Neural cell (in vitro differentiated cells): Measurements from ENCODE around the gene RASL12. TPM values are rescaled to one million over a fixed set of nuclear protein-coding genes. Genes with fewer than 3 reads are reported as not detected.

Experiments used
- H2AFZ ChIP-seq: fragments of 200-600, 300-800 bp; sonication (generic), shearing (Covaris generic); 2 replicates; pipeline ENCODE4 v1.6.0; 2014; ENCODE audit warnings: low read depth, mild to moderate bottlenecking, antibody characterized with exemption, low read length, moderate library complexity
- H3F3A ChIP-seq: fragments of 200-600 bp; shearing (Covaris generic); 2 replicates; pipeline ENCODE4 v1.6.1; 2016; ENCODE audit warnings: mild to moderate bottlenecking, moderate library complexity, mixed read lengths, antibody characterized with exemption, low read length; ENCODE audit not compliant: insufficient read depth, poor library complexity, severe bottlenecking
- H3K27ac ChIP-seq: fragments of 200-600, 300-800 bp; sonication (generic), shearing (Covaris generic); 2 replicates; pipeline ENCODE4 v1.5.1; 2014; ENCODE audit warnings: mild to moderate bottlenecking, low read length, moderate library complexity
- H3K27me3 ChIP-seq: fragments of 300-800, 200-600 bp; sonication (generic), shearing (Covaris generic); 2 replicates; pipeline ENCODE4 v1.6.0; 2014; ENCODE audit warnings: mild to moderate bottlenecking, low read depth, low read length, moderate library complexity; ENCODE audit not compliant: insufficient read depth
- H3K36me3 ChIP-seq: fragments of 300-800, 200-600 bp; sonication (generic), shearing (Covaris generic); 2 replicates; pipeline ENCODE4 v1.5.1; 2014; ENCODE audit warnings: mild to moderate bottlenecking, antibody characterized with exemption, low read length, moderate library complexity; ENCODE audit not compliant: insufficient read depth
- H3K4me2 ChIP-seq: fragments of 300-800, 200-600 bp; sonication (generic), shearing (Covaris generic); 2 replicates; pipeline ENCODE4 v1.6.0; 2014; ENCODE audit warnings: mild to moderate bottlenecking, low read length
- H3K4me3 ChIP-seq: fragments of 300-800, 200-600 bp; sonication (generic), shearing (Covaris generic); 2 replicates; pipeline ENCODE4 v1.5.1; 2014; ENCODE audit warnings: mild to moderate bottlenecking, low read length, moderate library complexity
- H3K79me2 ChIP-seq: fragments of 200-600 bp; shearing (Covaris generic); replicated peaks from 2 replicates; pipeline ENCODE4 v1.6.0; 2014; ENCODE audit warnings: mild to moderate bottlenecking, low read length, moderate library complexity; ENCODE audit not compliant: insufficient read depth
- H3K9ac ChIP-seq: fragments of 300-800, 200-600 bp; sonication (generic), shearing (Covaris generic); 2 replicates; pipeline ENCODE4 v1.6.1; 2016; ENCODE audit warnings: mild to moderate bottlenecking, low read length, mixed read lengths
- H3K9me2 ChIP-seq: fragments of 200-600 bp; shearing (Covaris generic); 2 replicates; pipeline ENCODE4 v1.6.1; 2016; ENCODE audit warnings: mild to moderate bottlenecking, low read length, mixed read lengths; ENCODE audit not compliant: insufficient read depth
- H3K9me3 ChIP-seq: fragments of 200-600, 300-800 bp; sonication (generic), shearing (Covaris generic); 2 replicates; pipeline ENCODE4 v1.6.1; 2016; ENCODE audit warnings: mild to moderate bottlenecking, mixed run types, low read length, moderate library complexity, mixed read lengths
- H4K20me1 ChIP-seq: fragments of 200-600 bp; shearing (Covaris generic); 2 replicates; pipeline ENCODE4 v1.6.1; 2016; ENCODE audit warnings: mild to moderate bottlenecking, mixed run types; ENCODE audit not compliant: insufficient read depth
- EP300 ChIP-seq: fragments of 450-650 bp; conservative IDR thresholded peaks from 2 replicates; pipeline ENCODE4 v1.6.1; 2014; ENCODE audit warnings: antibody characterized with exemption, mild to moderate bottlenecking, moderate library complexity; ENCODE audit not compliant: poor library complexity, severe bottlenecking
- EZH2 ChIP-seq: fragments of 200-600, 300-800 bp; shearing (Covaris generic), sonication (generic); IDR thresholded peaks from 2 replicates; pipeline ENCODE4 v1.6.1; 2014; ENCODE audit warnings: antibody characterized with exemption, low read length, borderline replicate concordance, mild to moderate bottlenecking; ENCODE audit not compliant: insufficient read depth, poor library complexity, severe bottlenecking
- MXI1 ChIP-seq: fragments of 450-650 bp; conservative IDR thresholded peaks from 2 replicates; pipeline ENCODE4 v1.6.1; 2014; ENCODE audit warnings: antibody characterized with exemption, mild to moderate bottlenecking; ENCODE audit not compliant: poor library complexity, severe bottlenecking
- POLR2AphosphoS5 ChIP-seq: IDR thresholded peaks from 2 replicates; pipeline ENCODE4 v1.6.1; 2012
- RAD21 ChIP-seq: fragments of 450-650 bp; conservative IDR thresholded peaks from 2 replicates; pipeline ENCODE4 v1.6.1; 2014; ENCODE audit warnings: antibody characterized with exemption, mild to moderate bottlenecking, moderate library complexity
- SMC3 ChIP-seq: fragments of 450-650 bp; conservative IDR thresholded peaks from 2 replicates; pipeline ENCODE4 v1.6.1; 2014; ENCODE audit warnings: antibody characterized with exemption, mild to moderate bottlenecking, moderate library complexity; ENCODE audit not compliant: poor library complexity
- TAF1 ChIP-seq: IDR thresholded peaks from 2 replicates; pipeline ENCODE4 v1.6.1; 2012; ENCODE audit warnings: low read depth
- polyA plus RNA-seq: library from polyadenylated mRNA; depleted of rRNA; stranded (reverse); fragments of >200 nt; gene quantifications from 2 replicates; pipeline ENCODE4 v1.2.3, GENCODE V29; 2014
- TF ChIP-seq, protein P1 (sequence below): IDR thresholded peaks from 2 replicates; pipeline ENCODE4 v1.6.1; 2012; ENCODE audit warnings: borderline replicate concordance
- TF ChIP-seq, protein P2 (sequence below): fragments of 450-650 bp; IDR thresholded peaks from 2 replicates; pipeline ENCODE4 v1.5.1; 2014; ENCODE audit warnings: antibody characterized with exemption, mild to moderate bottlenecking, moderate library complexity; ENCODE audit not compliant: poor library complexity, severe bottlenecking

Gene RASL12
- polyA plus RNA-seq, 1 donor from 2014 or later = not detected

DNA sequence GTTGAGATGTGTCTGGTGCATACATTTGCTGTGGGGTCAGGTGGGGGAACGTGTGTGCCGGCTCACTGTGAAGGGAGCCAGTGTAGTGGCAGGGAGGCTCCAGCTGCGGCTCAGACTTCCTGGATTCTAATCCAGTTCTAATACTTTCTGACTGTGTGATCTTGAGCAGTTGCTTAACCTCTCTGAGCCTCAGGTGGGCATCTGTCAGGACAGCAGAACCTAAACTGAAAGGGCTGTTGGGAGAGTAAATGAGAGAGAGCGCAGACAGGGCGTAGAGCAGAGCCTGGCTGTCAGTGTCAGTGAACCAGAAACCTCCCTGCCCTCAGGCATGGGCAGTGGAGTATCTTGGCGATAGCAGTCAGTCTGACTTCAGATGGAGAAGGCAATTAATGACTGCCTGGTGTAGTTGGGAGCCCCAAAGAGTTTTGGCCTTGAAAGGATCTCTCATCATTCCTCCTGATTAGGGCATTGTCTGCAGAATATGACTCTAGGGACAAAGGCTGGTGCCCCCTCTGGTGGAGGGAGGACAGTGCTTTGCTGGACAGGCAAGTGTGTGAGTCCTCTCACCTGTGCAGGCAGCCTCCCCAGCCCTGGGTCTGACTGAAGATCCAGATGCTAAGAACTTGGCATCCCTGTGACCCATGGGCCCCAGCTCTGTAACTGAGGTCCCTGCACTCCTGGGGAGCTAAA, 18.3 kb upstream of the RASL12 start:
- TF ChIP-seq EP300 = no peak
- Histone ChIP-seq H3K36me3 (no peaks in the 10 kb centered on the region), H3K27me3 (peaks cover 11% of the 10 kb centered on the region), H3F3A (no peaks in the 10 kb centered on the region), H3K4me3 (no peak overlapping the region), H3K79me2 (no peaks in the 10 kb centered on the region), H3K9me3 (no peaks in the 10 kb centered on the region), H2AFZ (no peak overlapping the region), H4K20me1 (no peaks in the 10 kb centered on the region), H3K27ac (no peak overlapping the region), H3K4me2 (no peak overlapping the region), H3K9ac (no peak overlapping the region), H3K9me2 (no peaks in the 10 kb centered on the region)

DNA sequence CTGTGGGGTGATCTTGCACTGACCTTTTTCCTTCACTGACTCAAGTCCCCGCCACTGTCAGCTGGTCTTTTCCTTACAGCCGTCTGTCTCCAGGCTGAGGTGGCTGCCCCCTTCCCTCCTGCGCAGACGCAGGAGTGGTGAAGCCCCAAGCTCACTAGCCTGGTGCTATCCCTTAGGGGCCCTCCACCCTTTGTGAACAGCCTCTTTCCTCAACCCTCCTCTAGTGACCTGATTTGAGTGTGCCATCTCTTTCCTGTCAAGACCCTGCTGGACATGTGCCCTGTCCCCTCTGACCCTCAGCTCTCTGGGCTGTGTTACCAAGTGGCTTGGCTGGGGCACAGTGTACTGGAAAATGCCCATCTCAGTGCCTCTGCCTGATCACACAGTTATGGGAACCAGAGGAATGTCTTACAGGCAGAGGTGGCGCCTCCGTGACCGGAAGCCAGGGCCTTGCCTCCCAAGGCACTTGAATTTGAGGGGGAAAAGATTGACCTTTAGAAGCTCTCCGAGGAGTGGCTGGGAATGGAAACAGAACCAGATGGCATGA, 17.5 kb upstream of the RASL12 start:
- H3K79me2 ChIP-seq = no peaks in the 10 kb centered on the region
- H3F3A ChIP-seq = no peaks in the 10 kb centered on the region
- no peaks in the 10 kb centered on the region for H4K20me1 ChIP-seq

More for the DNA sequence above, 17.5 kb upstream of the RASL12 start:
- TF ChIP-seq TAF1 (no peak), RAD21 (no peak), EP300 (no peak), SMC3 (no peak), MXI1 (no peak), POLR2AphosphoS5 (no peak), EZH2 (no peak)
- TF ChIP-seq, protein P1, sequence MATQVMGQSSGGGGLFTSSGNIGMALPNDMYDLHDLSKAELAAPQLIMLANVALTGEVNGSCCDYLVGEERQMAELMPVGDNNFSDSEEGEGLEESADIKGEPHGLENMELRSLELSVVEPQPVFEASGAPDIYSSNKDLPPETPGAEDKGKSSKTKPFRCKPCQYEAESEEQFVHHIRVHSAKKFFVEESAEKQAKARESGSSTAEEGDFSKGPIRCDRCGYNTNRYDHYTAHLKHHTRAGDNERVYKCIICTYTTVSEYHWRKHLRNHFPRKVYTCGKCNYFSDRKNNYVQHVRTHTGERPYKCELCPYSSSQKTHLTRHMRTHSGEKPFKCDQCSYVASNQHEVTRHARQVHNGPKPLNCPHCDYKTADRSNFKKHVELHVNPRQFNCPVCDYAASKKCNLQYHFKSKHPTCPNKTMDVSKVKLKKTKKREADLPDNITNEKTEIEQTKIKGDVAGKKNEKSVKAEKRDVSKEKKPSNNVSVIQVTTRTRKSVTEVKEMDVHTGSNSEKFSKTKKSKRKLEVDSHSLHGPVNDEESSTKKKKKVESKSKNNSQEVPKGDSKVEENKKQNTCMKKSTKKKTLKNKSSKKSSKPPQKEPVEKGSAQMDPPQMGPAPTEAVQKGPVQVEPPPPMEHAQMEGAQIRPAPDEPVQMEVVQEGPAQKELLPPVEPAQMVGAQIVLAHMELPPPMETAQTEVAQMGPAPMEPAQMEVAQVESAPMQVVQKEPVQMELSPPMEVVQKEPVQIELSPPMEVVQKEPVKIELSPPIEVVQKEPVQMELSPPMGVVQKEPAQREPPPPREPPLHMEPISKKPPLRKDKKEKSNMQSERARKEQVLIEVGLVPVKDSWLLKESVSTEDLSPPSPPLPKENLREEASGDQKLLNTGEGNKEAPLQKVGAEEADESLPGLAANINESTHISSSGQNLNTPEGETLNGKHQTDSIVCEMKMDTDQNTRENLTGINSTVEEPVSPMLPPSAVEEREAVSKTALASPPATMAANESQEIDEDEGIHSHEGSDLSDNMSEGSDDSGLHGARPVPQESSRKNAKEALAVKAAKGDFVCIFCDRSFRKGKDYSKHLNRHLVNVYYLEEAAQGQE = no peak
- TF ChIP-seq, protein P2, sequence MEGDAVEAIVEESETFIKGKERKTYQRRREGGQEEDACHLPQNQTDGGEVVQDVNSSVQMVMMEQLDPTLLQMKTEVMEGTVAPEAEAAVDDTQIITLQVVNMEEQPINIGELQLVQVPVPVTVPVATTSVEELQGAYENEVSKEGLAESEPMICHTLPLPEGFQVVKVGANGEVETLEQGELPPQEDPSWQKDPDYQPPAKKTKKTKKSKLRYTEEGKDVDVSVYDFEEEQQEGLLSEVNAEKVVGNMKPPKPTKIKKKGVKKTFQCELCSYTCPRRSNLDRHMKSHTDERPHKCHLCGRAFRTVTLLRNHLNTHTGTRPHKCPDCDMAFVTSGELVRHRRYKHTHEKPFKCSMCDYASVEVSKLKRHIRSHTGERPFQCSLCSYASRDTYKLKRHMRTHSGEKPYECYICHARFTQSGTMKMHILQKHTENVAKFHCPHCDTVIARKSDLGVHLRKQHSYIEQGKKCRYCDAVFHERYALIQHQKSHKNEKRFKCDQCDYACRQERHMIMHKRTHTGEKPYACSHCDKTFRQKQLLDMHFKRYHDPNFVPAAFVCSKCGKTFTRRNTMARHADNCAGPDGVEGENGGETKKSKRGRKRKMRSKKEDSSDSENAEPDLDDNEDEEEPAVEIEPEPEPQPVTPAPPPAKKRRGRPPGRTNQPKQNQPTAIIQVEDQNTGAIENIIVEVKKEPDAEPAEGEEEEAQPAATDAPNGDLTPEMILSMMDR = no peak
- no peak overlapping the region for H3K27ac ChIP-seq
- H3K4me3 ChIP-seq = no peak overlapping the region
- H2AFZ ChIP-seq = no peak overlapping the region
- no peaks in the 10 kb centered on the region for H3K36me3 ChIP-seq
- no peaks in the 10 kb centered on the region for H3K9me3 ChIP-seq
- H3K4me2 ChIP-seq = no peak overlapping the region
- peaks cover 11% of the 10 kb centered on the region for H3K27me3 ChIP-seq
- H3K9ac ChIP-seq = no peak overlapping the region
- H3K9me2 ChIP-seq = no peaks in the 10 kb centered on the region
